IMR-90 (cell line): Measurements from ENCODE around the gene POU2F2. TPM values are rescaled to one million over a fixed set of nuclear protein-coding genes. Genes with fewer than 3 reads are reported as not detected.

Experiments used
- ATAC-seq: fragments of 200-7000 bp; cut with Tn5 transposase; 2 replicates; pipeline ENCODE4 v1.9.1; 2020; ENCODE audit warnings: low read depth, mild to moderate bottlenecking, moderate library complexity
- BruUV-seq: library from RNA; stranded (reverse); fragments of 400-500 nt; replicated peaks from 2 replicates; lab custom pipeline; 2021; lab: Mats Ljungman, UMichigan
- CTCF ChIA-PET: fragments of 300-600 bp; formaldehyde crosslinking; extraction: SDS; loops from one replicate; lab custom pipeline; 2021; ENCODE audit warnings: antibody characterized with exemption; lab: Yijun Ruan, JAX
- POLR2A ChIA-PET: fragments of 300-600 bp; sonication (Branson Sonifier 250); formaldehyde crosslinking; loops from one replicate; lab custom pipeline; 2022; ENCODE audit warnings: antibody characterized with exemption; ENCODE audit not compliant: unreplicated experiment; lab: Charles Lee
- DNase-seq: peaks from one replicate; pipeline ENCODE4 v3.0.0; 2013
- H2AFZ ChIP-seq: replicated peaks from 2 replicates; pipeline ENCODE3; 2013; ENCODE audit warnings: low read length, mild to moderate bottlenecking; ENCODE audit not compliant: poor library complexity
- H2AK5ac ChIP-seq: 2 replicates; pipeline ENCODE4 v1.6.1; 2013; ENCODE audit warnings: low read depth, low read length, inconsistent platforms
- H2AK9ac ChIP-seq: replicated peaks from 2 replicates; pipeline ENCODE3; 2013; ENCODE audit warnings: mild to moderate bottlenecking, low read depth, low read length, moderate library complexity; ENCODE audit not compliant: poor library complexity
- H2BK120ac ChIP-seq: 2 replicates; pipeline ENCODE4 v1.6.1; 2013; ENCODE audit warnings: low read depth, low read length, inconsistent platforms
- H2BK15ac ChIP-seq: 3 replicates; pipeline ENCODE4 v1.6.1; 2013; ENCODE audit warnings: low read depth, low read length, inconsistent platforms
- H2BK20ac ChIP-seq: 2 replicates; pipeline ENCODE4 v1.6.1; 2013; ENCODE audit warnings: low read depth, mild to moderate bottlenecking, inconsistent platforms, low read length, moderate library complexity
- H2BK5ac ChIP-seq: 2 replicates; pipeline ENCODE4 v1.6.1; 2013; ENCODE audit warnings: mild to moderate bottlenecking, low read depth, low read length, inconsistent platforms; ENCODE audit not compliant: poor library complexity, severe bottlenecking
- H3K14ac ChIP-seq: replicated peaks from 2 replicates; pipeline ENCODE4 v1.6.1; 2013; ENCODE audit warnings: low read depth, low read length, inconsistent platforms
- H3K18ac ChIP-seq: 2 replicates; pipeline ENCODE4 v1.6.1; 2013; ENCODE audit warnings: low read depth, low read length, control low read depth
- H3K23ac ChIP-seq: 2 replicates; pipeline ENCODE4 v1.6.1; 2013; ENCODE audit warnings: low read depth, low read length, inconsistent platforms
- H3K27ac ChIP-seq: 2 replicates; pipeline ENCODE4 v1.5.1; 2013; ENCODE audit warnings: mild to moderate bottlenecking, control low read depth, low read length; ENCODE audit not compliant: insufficient read depth
- H3K27me3 ChIP-seq: 2 replicates; pipeline ENCODE4 v1.6.1; 2013; ENCODE audit warnings: low read length; ENCODE audit not compliant: control insufficient read depth, insufficient read depth
- H3K36me3 ChIP-seq: 2 replicates; pipeline ENCODE4 v1.6.1; 2013; ENCODE audit warnings: low read length, mixed read lengths; ENCODE audit not compliant: control insufficient read depth, insufficient read depth
- H3K4ac ChIP-seq: 2 replicates; pipeline ENCODE4 v1.6.1; 2013; ENCODE audit warnings: low read depth, low read length, inconsistent platforms
- H3K4me1 ChIP-seq: 2 replicates; pipeline ENCODE4 v1.6.1; 2013; ENCODE audit warnings: low read length, mixed read lengths; ENCODE audit not compliant: control insufficient read depth, insufficient read depth
- H3K4me2 ChIP-seq: 2 replicates; pipeline ENCODE4 v1.6.1; 2013; ENCODE audit warnings: low read depth, mild to moderate bottlenecking, control low read depth, low read length, moderate library complexity
- H3K4me3 ChIP-seq: 2 replicates; pipeline ENCODE4 v1.5.1; 2013; ENCODE audit warnings: low read depth, mild to moderate bottlenecking, control low read depth, low read length, moderate library complexity; ENCODE audit not compliant: insufficient read depth
- H3K56ac ChIP-seq: 2 replicates; pipeline ENCODE4 v1.6.1; 2013; ENCODE audit warnings: low read length, inconsistent platforms; ENCODE audit not compliant: insufficient read depth; ENCODE audit errors: extremely low read depth
- H3K79me1 ChIP-seq, 2 experiments: 2 replicates each; pipeline ENCODE4 v1.6.1; 2013; ENCODE audit warnings: low read length in 2 of 2, inconsistent platforms in 1 of 2, low read depth in 1 of 2
- H3K9ac ChIP-seq: 2 replicates; pipeline ENCODE4 v1.6.1; 2013; ENCODE audit warnings: low read depth, low read length, control low read depth
- H3K9me1 ChIP-seq: 2 replicates; pipeline ENCODE4 v1.6.1; 2013; ENCODE audit warnings: low read length, inconsistent platforms; ENCODE audit not compliant: insufficient read depth
- H3K9me3 ChIP-seq: 2 replicates; pipeline ENCODE4 v1.6.1; 2013; ENCODE audit warnings: low read length; ENCODE audit not compliant: control insufficient read depth, insufficient read depth
- H4K20me1 ChIP-seq: 2 replicates; pipeline ENCODE4 v1.6.1; 2013; ENCODE audit warnings: low read length, inconsistent platforms; ENCODE audit not compliant: insufficient read depth
- H4K5ac ChIP-seq: 2 replicates; pipeline ENCODE4 v1.6.1; 2013; ENCODE audit warnings: mild to moderate bottlenecking, low read depth, low read length, control low read depth
- H4K8ac ChIP-seq, 2 experiments: 2 replicates each; pipeline ENCODE4 v1.6.1; 2013; ENCODE audit warnings: low read depth in 2 of 2, low read length in 2 of 2, control low read depth in 1 of 2, inconsistent platforms in 1 of 2
- H4K91ac ChIP-seq: 2 replicates; pipeline ENCODE4 v1.6.1; 2013; ENCODE audit warnings: low read depth, low read length, inconsistent platforms; ENCODE audit not compliant: insufficient read depth
- BHLHE40 ChIP-seq: fragments of 150-350 bp; IDR thresholded peaks from 2 replicates; pipeline ENCODE4 v1.6.1; 2016; ENCODE audit warnings: mild to moderate bottlenecking, low read depth, low read length
- CEBPB ChIP-seq: IDR thresholded peaks from 2 replicates; pipeline ENCODE4 v1.6.1; 2012; ENCODE audit warnings: low read depth, low read length, improper control_type of control experiment
- CHD1 ChIP-seq: IDR thresholded peaks from 2 replicates; pipeline ENCODE4 v1.6.1; 2012; ENCODE audit warnings: low read depth, low read length, improper control_type of control experiment
- CTCF ChIP-seq: conservative IDR thresholded peaks from 2 replicates; pipeline ENCODE4 v1.5.1; 2012; ENCODE audit warnings: mild to moderate bottlenecking, low read depth, low read length, improper control_type of control experiment
- ELK1 ChIP-seq: fragments of 150-350 bp; IDR thresholded peaks from 2 replicates; pipeline ENCODE4 v1.6.1; 2016; ENCODE audit warnings: low read depth, mild to moderate bottlenecking, low read length, moderate library complexity, borderline replicate concordance
- FOS ChIP-seq: fragments of 150-350 bp; IDR thresholded peaks from 2 replicates; pipeline ENCODE4 v1.6.1; 2016; ENCODE audit warnings: low read depth, low read length
- MAZ ChIP-seq: IDR thresholded peaks from 2 replicates; pipeline ENCODE4 v1.6.1; 2012; ENCODE audit warnings: low read depth, mild to moderate bottlenecking, low read length, improper control_type of control experiment, moderate library complexity, borderline replicate concordance
- MXI1 ChIP-seq: IDR thresholded peaks from 2 replicates; pipeline ENCODE4 v1.6.1; 2012; ENCODE audit warnings: low read depth, mild to moderate bottlenecking, low read length, moderate library complexity, borderline replicate concordance
- NFE2L2 ChIP-seq: fragments of 150-350 bp; IDR thresholded peaks from 2 replicates; pipeline ENCODE4 v1.6.1; 2016; ENCODE audit warnings: low read depth, mild to moderate bottlenecking, low read length
- POLR2A ChIP-seq: IDR thresholded peaks from 2 replicates; pipeline ENCODE4 v1.6.1; 2012; ENCODE audit warnings: mild to moderate bottlenecking, low read depth, low read length
- RAD21 ChIP-seq: IDR thresholded peaks from 2 replicates; pipeline ENCODE4 v1.6.1; 2012; ENCODE audit warnings: low read length, improper control_type of control experiment
- RFX5 ChIP-seq: IDR thresholded peaks from 2 replicates; pipeline ENCODE4 v1.8.0; 2012; ENCODE audit warnings: low read depth, mild to moderate bottlenecking, low read length, moderate library complexity
- SMC3 ChIP-seq: fragments of 150-350 bp; IDR thresholded peaks from 2 replicates; pipeline ENCODE4 v1.6.1; 2016; ENCODE audit warnings: low read depth, mild to moderate bottlenecking, antibody characterized with exemption, low read length, moderate library complexity
- USF2 ChIP-seq: fragments of 150-350 bp; IDR thresholded peaks from 2 replicates; pipeline ENCODE4 v1.6.1; 2017; ENCODE audit warnings: mild to moderate bottlenecking, antibody characterized with exemption, low read length, low read depth
- WGBS, 2 experiments: methylation state at CpG; one replicate each; pipeline versions ENCODE4 v1.1.5 to v1.1.7; 2013; ENCODE audit warnings: missing lambda C conversion rate in 2 of 2; ENCODE audit not compliant: insufficient read length in 1 of 2; ENCODE audit errors: extremely low coverage in 2 of 2; 5-methylcytosine and 5-hydroxymethylcytosine counted together
- dilution Hi-C: fragments of 300-500 bp; cut with HindIII; formaldehyde crosslinking; loops from one replicate; pipeline ENCODE4 v1.14.3; 2018; ENCODE audit warnings: low sequenced_read_pairs; ENCODE audit not compliant: unreplicated experiment
- in situ Hi-C: fragments of 300-500 bp; cut with MboI; formaldehyde crosslinking; loops from 3 replicates; pipeline ENCODE4 v1.14.3; 2019; ENCODE audit warnings: low sequenced_read_pairs, inconsistent platforms, mixed read lengths
- intact Hi-C: fragments of 100-400 bp; cut with micrococcal nuclease; formaldehyde crosslinking; loops from 2 replicates; pipeline ENCODE4 v1.10.0; 2022
- polyA plus RNA-seq, 3 experiments: library from polyadenylated mRNA; depleted of rRNA; stranded (reverse); fragments of >200 nt; gene quantifications; 2 replicates each; pipeline ENCODE4 v1.2.3, GENCODE V29; 2012; ENCODE audit warnings: low replicate concordance in 1 of 3
- total RNA-seq: library from RNA; depleted of rRNA; stranded (reverse); fragments of >200 nt; gene quantifications from 2 replicates; pipeline ENCODE4 v1.2.3, GENCODE V29; 2012

The POU2F2 gene
- total and polyA plus RNA-seq, 2 of the 4 experiments (the other 2 are of a cell fraction) = 0.54 to 5.0 TPM

GRCh38 chr19:42166316-42166715, 34.1 kb upstream of the POU2F2 start:
- H3K27ac ChIP-seq = no peak overlapping the region
- TF ChIP-seq RFX5 (no peak), RAD21 (no peak), MAZ (no peak), USF2 (no peak), CTCF (no peak), CEBPB (no peak), ELK1 (no peak), POLR2A (no peak), SMC3 (no peak), MXI1 (no peak), FOS (no peak), CHD1 (no peak), NFE2L2 (no peak), BHLHE40 (no peak)
- no peak overlapping the region for H2BK5ac ChIP-seq
- H3K4ac ChIP-seq = no peak overlapping the region
- peak overlapping the region; percentile 34 for H2AFZ ChIP-seq
- H2BK20ac ChIP-seq = no peak overlapping the region
- 26% methylated on average over 2 of the region's 7 CpGs; no CpG with 5 or more reads in 1 of the 2 experiments for WGBS, 2 experiments
- no peak overlapping the region for H3K56ac ChIP-seq
- H4K5ac ChIP-seq = no peak overlapping the region
- in situ Hi-C loops = no loop called here
- DNase-seq = no peak
- H3K14ac ChIP-seq = no peak overlapping the region
- no peak for ATAC-seq
- H3K36me3 ChIP-seq = no peaks in the 10 kb centered on the region
- no peak overlapping the region; the same call in 1 of the 2 replicates for H3K23ac ChIP-seq
- H2BK15ac ChIP-seq = no peak overlapping the region
- no TSS peak for BruUV-seq
- H3K79me1 ChIP-seq = no peaks in the 10 kb centered on the region
- H3K9me3 ChIP-seq = no peaks in the 10 kb centered on the region
- H3K4me3 ChIP-seq = no peak overlapping the region
- intact Hi-C loops = no loop called here
- H3K27me3 ChIP-seq = peaks cover 78% of the 10 kb centered on the region
- H2AK5ac ChIP-seq = no peak overlapping the region
- H4K91ac ChIP-seq = no peak overlapping the region
- POLR2A ChIA-PET = no interaction called here
- no peaks in the 10 kb centered on the region for H4K20me1 ChIP-seq
- H3K9me1 ChIP-seq = no peaks in the 10 kb centered on the region
- H2BK120ac ChIP-seq = no peak overlapping the region
- no peak overlapping the region for H2AK9ac ChIP-seq
- no peak overlapping the region for H3K4me2 ChIP-seq
- no peak overlapping the region for H3K18ac ChIP-seq
- CTCF ChIA-PET = no interaction called here
- no peaks in the 10 kb centered on the region for H3K4me1 ChIP-seq
- no peak overlapping the region for H3K9ac ChIP-seq
- H4K8ac ChIP-seq = no peak overlapping the region
- dilution Hi-C loops = no loop called here
